ENCODE data around the gene PIWIL4.

- no peak for TF ChIP-seq CTCF (IDR thresholded peaks at IDR 0.05)
- TF ChIP-seq ZFX (IDR thresholded peaks at IDR 0.05; ENCODE audit: borderline replicate concordance), result no peak
Observed at GRCh38 chr11:94544646-94545263, 22.4 kb upstream of the PIWIL4 start.
